WTC11 (cell line): ENCODE measurements around the gene MRFAP1L1. TPM values are rescaled to one million over a fixed set of nuclear protein-coding genes. Genes with fewer than 3 reads are reported as not detected.

Experiments
- CTCF ChIP-seq: fragments of 200-600 bp; IDR thresholded peaks from 2 replicates; pipeline ENCODE4 v1.8.0; 2022; ENCODE audit warnings: antibody characterized with exemption
- HMGXB4 ChIP-seq: sonication (generic); formaldehyde crosslinking; IDR thresholded peaks from 2 replicates; pipeline ENCODE4 v1.8.1; 2023; ENCODE audit warnings: mild to moderate bottlenecking, moderate library complexity, missing genetic modification reagents
- IRF1 ChIP-seq: sonication (generic); formaldehyde crosslinking; IDR thresholded peaks from 2 replicates; pipeline ENCODE4 v1.8.0; 2023; ENCODE audit warnings: missing genetic modification reagents
- MAX ChIP-seq: sonication (generic); formaldehyde crosslinking; IDR thresholded peaks from 2 replicates; pipeline ENCODE4 v1.8.0; 2022; ENCODE audit warnings: mild to moderate bottlenecking, missing genetic modification reagents
- NFYB ChIP-seq: sonication (generic); formaldehyde crosslinking; conservative IDR thresholded peaks from 2 replicates; pipeline ENCODE4 v1.8.0; 2022; ENCODE audit warnings: low read depth, missing genetic modification reagents
- NR1H2 ChIP-seq: sonication (generic); formaldehyde crosslinking; IDR thresholded peaks from 2 replicates; pipeline ENCODE4 v1.9.0; 2021; ENCODE audit warnings: mild to moderate bottlenecking, moderate library complexity, missing genetic modification reagents
- SOX15 ChIP-seq: fragments of 250-450 bp; sonication (Bioruptor Pico); IDR thresholded peaks from 2 replicates; pipeline ENCODE4 v1.9.0; 2021; ENCODE audit warnings: mild to moderate bottlenecking
- SP1 ChIP-seq: sonication (generic); formaldehyde crosslinking; conservative IDR thresholded peaks from 2 replicates; pipeline ENCODE4 v1.8.1; 2022; ENCODE audit warnings: missing genetic modification reagents
- ZBTB43 ChIP-seq: sonication (generic); formaldehyde crosslinking; IDR thresholded peaks from 2 replicates; pipeline ENCODE4 v1.8.1; 2023; ENCODE audit warnings: mild to moderate bottlenecking, missing genetic modification reagents
- ZNF532 ChIP-seq: fragments of 250-450 bp; sonication (Bioruptor Pico); IDR thresholded peaks from 2 replicates; pipeline ENCODE4 v1.9.0; 2021; ENCODE audit warnings: mild to moderate bottlenecking, borderline replicate concordance
- total RNA-seq: library from RNA; stranded (reverse); gene quantifications from 3 replicates; pipeline ENCODE4 v1.2.3, GENCODE V29; 2021
- TF ChIP-seq, protein P1 (sequence below): sonication (generic); formaldehyde crosslinking; IDR thresholded peaks from 2 replicates; pipeline ENCODE4 v1.8.1; 2022; ENCODE audit warnings: missing genetic modification reagents, borderline replicate concordance
- TF ChIP-seq, protein P2 (sequence below): sonication (generic); formaldehyde crosslinking; IDR thresholded peaks from 2 replicates; pipeline ENCODE4 v1.8.1; 2022; ENCODE audit warnings: low read depth, missing genetic modification reagents, borderline replicate concordance
- TF ChIP-seq, protein P3 (sequence below): sonication (generic); formaldehyde crosslinking; IDR thresholded peaks from 2 replicates; pipeline ENCODE4 v1.8.0; 2023; ENCODE audit warnings: missing genetic modification reagents, mild to moderate bottlenecking, borderline replicate concordance
- TF ChIP-seq, protein P4 (sequence below): sonication (generic); formaldehyde crosslinking; conservative IDR thresholded peaks from 2 replicates; pipeline ENCODE4 v1.8.1; 2023; ENCODE audit warnings: mild to moderate bottlenecking, low read depth, missing genetic modification reagents, moderate library complexity

The MRFAP1L1 gene
- total RNA-seq, 1 experiment from 2014 or later: 54.4 TPM

DNA sequence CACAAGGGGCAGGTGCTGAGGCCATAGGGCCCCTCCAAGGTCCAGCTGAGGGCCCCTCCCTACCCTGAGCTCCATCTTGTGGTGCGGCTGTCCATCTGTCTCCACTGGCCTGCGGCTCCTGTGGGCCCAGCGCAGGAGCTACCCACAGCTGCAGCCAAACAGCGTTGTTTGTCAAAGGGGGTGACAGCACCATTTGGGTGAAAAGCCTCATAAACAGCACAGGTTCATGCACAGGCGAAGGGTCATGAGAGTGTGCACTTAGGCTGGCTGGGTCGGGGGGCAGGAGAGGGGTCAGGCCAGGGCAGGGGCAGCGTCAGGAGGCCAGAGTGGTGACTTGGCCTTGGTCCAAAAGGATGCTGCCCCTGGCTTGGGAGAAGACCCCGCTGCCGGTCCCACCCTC is 38.6 kb upstream of the MRFAP1L1 start (continued):
- TF ChIP-seq, protein P1, sequence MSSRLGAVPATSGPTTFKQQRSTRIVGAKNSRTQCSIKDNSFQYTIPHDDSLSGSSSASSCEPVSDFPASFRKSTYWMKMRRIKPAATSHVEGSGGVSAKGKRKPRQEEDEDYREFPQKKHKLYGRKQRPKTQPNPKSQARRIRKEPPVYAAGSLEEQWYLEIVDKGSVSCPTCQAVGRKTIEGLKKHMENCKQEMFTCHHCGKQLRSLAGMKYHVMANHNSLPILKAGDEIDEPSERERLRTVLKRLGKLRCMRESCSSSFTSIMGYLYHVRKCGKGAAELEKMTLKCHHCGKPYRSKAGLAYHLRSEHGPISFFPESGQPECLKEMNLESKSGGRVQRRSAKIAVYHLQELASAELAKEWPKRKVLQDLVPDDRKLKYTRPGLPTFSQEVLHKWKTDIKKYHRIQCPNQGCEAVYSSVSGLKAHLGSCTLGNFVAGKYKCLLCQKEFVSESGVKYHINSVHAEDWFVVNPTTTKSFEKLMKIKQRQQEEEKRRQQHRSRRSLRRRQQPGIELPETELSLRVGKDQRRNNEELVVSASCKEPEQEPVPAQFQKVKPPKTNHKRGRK (CRISPR knock-in tag): no peak
- TF ChIP-seq HMGXB4 (CRISPR knock-in tag) (no peak), ZNF532 (CRISPR knock-in tag) (no peak), SOX15 (CRISPR knock-in tag) (no peak), NFYB (CRISPR knock-in tag) (no peak), MAX (no peak), ZBTB43 (CRISPR knock-in tag) (no peak), SP1 (no peak), CTCF (no peak), IRF1 (no peak), NR1H2 (CRISPR knock-in tag) (no peak)
- TF ChIP-seq, protein P2, sequence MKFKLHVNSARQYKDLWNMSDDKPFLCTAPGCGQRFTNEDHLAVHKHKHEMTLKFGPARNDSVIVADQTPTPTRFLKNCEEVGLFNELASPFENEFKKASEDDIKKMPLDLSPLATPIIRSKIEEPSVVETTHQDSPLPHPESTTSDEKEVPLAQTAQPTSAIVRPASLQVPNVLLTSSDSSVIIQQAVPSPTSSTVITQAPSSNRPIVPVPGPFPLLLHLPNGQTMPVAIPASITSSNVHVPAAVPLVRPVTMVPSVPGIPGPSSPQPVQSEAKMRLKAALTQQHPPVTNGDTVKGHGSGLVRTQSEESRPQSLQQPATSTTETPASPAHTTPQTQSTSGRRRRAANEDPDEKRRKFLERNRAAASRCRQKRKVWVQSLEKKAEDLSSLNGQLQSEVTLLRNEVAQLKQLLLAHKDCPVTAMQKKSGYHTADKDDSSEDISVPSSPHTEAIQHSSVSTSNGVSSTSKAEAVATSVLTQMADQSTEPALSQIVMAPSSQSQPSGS (CRISPR knock-in tag): no peak
- TF ChIP-seq, protein P3, sequence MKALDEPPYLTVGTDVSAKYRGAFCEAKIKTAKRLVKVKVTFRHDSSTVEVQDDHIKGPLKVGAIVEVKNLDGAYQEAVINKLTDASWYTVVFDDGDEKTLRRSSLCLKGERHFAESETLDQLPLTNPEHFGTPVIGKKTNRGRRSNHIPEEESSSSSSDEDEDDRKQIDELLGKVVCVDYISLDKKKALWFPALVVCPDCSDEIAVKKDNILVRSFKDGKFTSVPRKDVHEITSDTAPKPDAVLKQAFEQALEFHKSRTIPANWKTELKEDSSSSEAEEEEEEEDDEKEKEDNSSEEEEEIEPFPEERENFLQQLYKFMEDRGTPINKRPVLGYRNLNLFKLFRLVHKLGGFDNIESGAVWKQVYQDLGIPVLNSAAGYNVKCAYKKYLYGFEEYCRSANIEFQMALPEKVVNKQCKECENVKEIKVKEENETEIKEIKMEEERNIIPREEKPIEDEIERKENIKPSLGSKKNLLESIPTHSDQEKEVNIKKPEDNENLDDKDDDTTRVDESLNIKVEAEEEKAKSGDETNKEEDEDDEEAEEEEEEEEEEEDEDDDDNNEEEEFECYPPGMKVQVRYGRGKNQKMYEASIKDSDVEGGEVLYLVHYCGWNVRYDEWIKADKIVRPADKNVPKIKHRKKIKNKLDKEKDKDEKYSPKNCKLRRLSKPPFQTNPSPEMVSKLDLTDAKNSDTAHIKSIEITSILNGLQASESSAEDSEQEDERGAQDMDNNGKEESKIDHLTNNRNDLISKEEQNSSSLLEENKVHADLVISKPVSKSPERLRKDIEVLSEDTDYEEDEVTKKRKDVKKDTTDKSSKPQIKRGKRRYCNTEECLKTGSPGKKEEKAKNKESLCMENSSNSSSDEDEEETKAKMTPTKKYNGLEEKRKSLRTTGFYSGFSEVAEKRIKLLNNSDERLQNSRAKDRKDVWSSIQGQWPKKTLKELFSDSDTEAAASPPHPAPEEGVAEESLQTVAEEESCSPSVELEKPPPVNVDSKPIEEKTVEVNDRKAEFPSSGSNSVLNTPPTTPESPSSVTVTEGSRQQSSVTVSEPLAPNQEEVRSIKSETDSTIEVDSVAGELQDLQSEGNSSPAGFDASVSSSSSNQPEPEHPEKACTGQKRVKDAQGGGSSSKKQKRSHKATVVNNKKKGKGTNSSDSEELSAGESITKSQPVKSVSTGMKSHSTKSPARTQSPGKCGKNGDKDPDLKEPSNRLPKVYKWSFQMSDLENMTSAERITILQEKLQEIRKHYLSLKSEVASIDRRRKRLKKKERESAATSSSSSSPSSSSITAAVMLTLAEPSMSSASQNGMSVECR (CRISPR knock-in tag): no peak
- TF ChIP-seq, protein P4, sequence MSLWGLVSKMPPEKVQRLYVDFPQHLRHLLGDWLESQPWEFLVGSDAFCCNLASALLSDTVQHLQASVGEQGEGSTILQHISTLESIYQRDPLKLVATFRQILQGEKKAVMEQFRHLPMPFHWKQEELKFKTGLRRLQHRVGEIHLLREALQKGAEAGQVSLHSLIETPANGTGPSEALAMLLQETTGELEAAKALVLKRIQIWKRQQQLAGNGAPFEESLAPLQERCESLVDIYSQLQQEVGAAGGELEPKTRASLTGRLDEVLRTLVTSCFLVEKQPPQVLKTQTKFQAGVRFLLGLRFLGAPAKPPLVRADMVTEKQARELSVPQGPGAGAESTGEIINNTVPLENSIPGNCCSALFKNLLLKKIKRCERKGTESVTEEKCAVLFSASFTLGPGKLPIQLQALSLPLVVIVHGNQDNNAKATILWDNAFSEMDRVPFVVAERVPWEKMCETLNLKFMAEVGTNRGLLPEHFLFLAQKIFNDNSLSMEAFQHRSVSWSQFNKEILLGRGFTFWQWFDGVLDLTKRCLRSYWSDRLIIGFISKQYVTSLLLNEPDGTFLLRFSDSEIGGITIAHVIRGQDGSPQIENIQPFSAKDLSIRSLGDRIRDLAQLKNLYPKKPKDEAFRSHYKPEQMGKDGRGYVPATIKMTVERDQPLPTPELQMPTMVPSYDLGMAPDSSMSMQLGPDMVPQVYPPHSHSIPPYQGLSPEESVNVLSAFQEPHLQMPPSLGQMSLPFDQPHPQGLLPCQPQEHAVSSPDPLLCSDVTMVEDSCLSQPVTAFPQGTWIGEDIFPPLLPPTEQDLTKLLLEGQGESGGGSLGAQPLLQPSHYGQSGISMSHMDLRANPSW (CRISPR knock-in tag): no peak
